ENCODE data around the gene NOSTRIN. TPM values are rescaled to one million over a fixed set of nuclear protein-coding genes. Genes with fewer than 3 reads are reported as not detected.
A peak's percentile ranks its signal among the peaks of the same experiment; 100 is the strongest.

NOSTRIN gene
- total RNA-seq, 1 donor from 2014 or later: 14.7 TPM

DNA sequence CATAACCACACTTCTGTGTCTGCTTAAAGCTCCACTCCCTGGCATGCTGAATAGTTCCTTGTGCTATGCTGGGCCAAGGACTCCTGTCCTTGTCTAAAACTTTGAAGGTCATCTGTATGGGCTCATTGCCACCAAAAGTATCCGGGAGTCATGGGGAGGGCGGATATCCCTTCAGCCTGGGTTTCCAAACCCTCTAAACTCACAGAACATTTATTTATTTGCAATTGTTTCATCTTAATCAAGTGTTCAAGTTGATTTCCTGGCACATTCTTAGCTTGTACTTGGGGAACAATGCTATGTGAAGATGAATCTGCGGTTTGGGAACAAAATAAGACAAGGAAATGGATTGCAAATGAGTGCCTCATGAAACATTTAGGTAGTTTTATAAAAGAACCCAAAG, 1.8 kb downstream of the NOSTRIN start:
- Histone ChIP-seq H3K9me3 (replicated peaks) (no peaks in the 10 kb centered on the region), H3K27ac (replicated peaks) (peak overlapping the region; percentile 87), H3K4me1 (peaks cover 80% of the 10 kb centered on the region), H3K36me3 (no peaks in the 10 kb centered on the region), H3K27me3 (ENCODE audit: low read depth) (no peaks in the 10 kb centered on the region), H3K4me3 (peak overlapping the region; percentile 63)
- DNase-seq: no peak
- intact Hi-C loops (cut with micrococcal nuclease): no loop called here
- no peak for TF ChIP-seq CTCF (IDR thresholded peaks at IDR 0.05; ENCODE audit: borderline replicate concordance)

- H3K4me3 ChIP-seq: no peak overlapping the region
- no peaks in the 10 kb centered on the region for H3K36me3 ChIP-seq
- peaks cover 81% of the 10 kb centered on the region for H3K4me1 ChIP-seq
- DNase-seq: no peak
- no peak for TF ChIP-seq CTCF (IDR thresholded peaks at IDR 0.05; ENCODE audit: borderline replicate concordance)
- no peaks in the 10 kb centered on the region for H3K27me3 ChIP-seq (ENCODE audit: low read depth)
- peak overlapping the region; percentile 87 for H3K27ac ChIP-seq (replicated peaks)
- intact Hi-C loops (cut with micrococcal nuclease): no loop called here
- H3K9me3 ChIP-seq (replicated peaks): no peaks in the 10 kb centered on the region
Measured at GRCh38 chr2:168805615-168806014, 3.2 kb downstream of the NOSTRIN start.

DNA sequence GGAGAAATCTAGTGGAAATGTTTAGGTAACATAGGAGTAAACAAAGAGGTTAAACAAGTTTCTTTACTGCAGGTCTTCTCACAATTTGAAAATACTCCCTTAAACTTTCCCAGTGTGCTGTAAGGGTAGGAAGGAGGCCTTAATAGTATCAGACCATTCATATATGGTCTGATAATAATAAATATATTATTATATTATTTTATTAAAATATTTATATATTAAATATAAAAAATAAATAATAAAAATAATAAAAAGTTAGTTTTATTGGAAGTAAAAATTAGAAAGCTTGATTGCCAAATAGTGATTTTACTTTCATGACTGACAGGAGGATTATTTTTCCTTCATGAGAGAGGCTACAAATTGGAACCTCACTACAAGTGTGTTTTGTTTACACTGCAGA, 7.1 kb downstream of the NOSTRIN start:
- no peak for DNase-seq
- H3K4me1 ChIP-seq: peaks cover 75% of the 10 kb centered on the region

DNA sequence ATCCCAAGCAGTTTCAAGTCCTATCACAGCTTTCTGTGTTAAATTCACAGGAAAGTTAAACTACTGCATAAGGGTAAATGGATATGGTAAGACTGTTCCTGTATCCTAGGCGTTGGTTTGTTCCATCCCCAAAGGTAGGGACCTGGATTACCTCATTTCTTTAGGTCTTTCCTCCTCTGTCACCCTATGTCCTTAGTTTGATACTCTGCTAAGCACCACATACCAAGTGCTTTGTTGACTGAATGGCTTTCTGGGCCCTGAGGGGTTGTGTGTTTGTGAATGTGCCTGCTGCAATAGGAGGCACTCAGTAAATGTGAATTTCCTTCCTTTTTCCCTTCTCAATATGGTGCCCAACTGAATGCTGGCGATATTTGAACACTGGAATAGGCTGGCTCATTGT, 7.8 kb downstream of the NOSTRIN start:
- Histone ChIP-seq H3K4me1 (peaks cover 79% of the 10 kb centered on the region), H3K36me3 (no peaks in the 10 kb centered on the region), H3K4me3 (no peak overlapping the region), H3K9me3 (replicated peaks) (no peaks in the 10 kb centered on the region), H3K27ac (replicated peaks) (peak overlapping the region; percentile 22), H3K27me3 (ENCODE audit: low read depth) (no peaks in the 10 kb centered on the region)
- intact Hi-C loops (cut with micrococcal nuclease): no loop called here
- no peak for TF ChIP-seq CTCF (IDR thresholded peaks at IDR 0.05; ENCODE audit: borderline replicate concordance)
- DNase-seq: no peak

More for the DNA sequence above, 7.1 kb downstream of the NOSTRIN start:
- H3K9me3 ChIP-seq (replicated peaks): no peaks in the 10 kb centered on the region
- no peaks in the 10 kb centered on the region for H3K36me3 ChIP-seq
- no peak overlapping the region for H3K27ac ChIP-seq (replicated peaks)
- H3K4me3 ChIP-seq: no peak overlapping the region
- H3K27me3 ChIP-seq (ENCODE audit: low read depth): no peaks in the 10 kb centered on the region
- TF ChIP-seq CTCF (IDR thresholded peaks at IDR 0.05; ENCODE audit: borderline replicate concordance): no peak
- intact Hi-C loops (cut with micrococcal nuclease): no loop called here

GRCh38 chr2:168811696-168812095, 9.3 kb downstream of the NOSTRIN start:
- no peak for DNase-seq
- no peaks in the 10 kb centered on the region for H3K9me3 ChIP-seq (replicated peaks)
- H3K4me3 ChIP-seq: no peak overlapping the region
- no peaks in the 10 kb centered on the region for H3K36me3 ChIP-seq
- no peaks in the 10 kb centered on the region for H3K27me3 ChIP-seq (ENCODE audit: low read depth)
- H3K27ac ChIP-seq (replicated peaks): peak overlapping the region; percentile 10
- no peak for TF ChIP-seq CTCF (IDR thresholded peaks at IDR 0.05; ENCODE audit: borderline replicate concordance)
- intact Hi-C loops (cut with micrococcal nuclease): no loop called here
- peaks cover 79% of the 10 kb centered on the region for H3K4me1 ChIP-seq

DNA sequence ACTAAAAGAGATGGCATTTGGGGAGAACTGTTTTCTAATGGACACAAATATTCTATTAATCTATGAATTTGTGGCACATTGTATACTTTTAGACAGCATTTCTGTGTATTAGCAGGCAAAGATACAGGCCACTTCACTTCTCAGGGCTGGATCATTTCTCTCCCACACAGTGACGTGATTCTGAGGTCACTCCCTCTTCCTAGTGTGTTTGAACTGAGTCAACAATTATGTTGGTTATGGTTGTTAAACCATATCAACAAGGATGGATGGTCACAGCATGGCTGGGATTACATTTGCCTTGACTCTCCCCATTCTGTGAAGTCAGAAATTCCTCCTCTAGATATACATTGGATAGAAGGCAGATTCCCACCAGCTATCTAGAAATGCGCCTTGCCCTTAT, 11.6 kb downstream of the NOSTRIN start:
- H3K36me3 ChIP-seq: no peaks in the 10 kb centered on the region
- H3K27me3 ChIP-seq (ENCODE audit: low read depth): no peaks in the 10 kb centered on the region
- TF ChIP-seq CTCF (IDR thresholded peaks at IDR 0.05; ENCODE audit: borderline replicate concordance): no peak
- H3K4me3 ChIP-seq: no peak overlapping the region
- no peak for DNase-seq
- H3K9me3 ChIP-seq (replicated peaks): no peaks in the 10 kb centered on the region
- intact Hi-C loops (cut with micrococcal nuclease): no loop called here
- H3K27ac ChIP-seq (replicated peaks): no peak overlapping the region
- peaks cover 85% of the 10 kb centered on the region for H3K4me1 ChIP-seq
